ENCODE results near the gene FSCN2.

DNA sequence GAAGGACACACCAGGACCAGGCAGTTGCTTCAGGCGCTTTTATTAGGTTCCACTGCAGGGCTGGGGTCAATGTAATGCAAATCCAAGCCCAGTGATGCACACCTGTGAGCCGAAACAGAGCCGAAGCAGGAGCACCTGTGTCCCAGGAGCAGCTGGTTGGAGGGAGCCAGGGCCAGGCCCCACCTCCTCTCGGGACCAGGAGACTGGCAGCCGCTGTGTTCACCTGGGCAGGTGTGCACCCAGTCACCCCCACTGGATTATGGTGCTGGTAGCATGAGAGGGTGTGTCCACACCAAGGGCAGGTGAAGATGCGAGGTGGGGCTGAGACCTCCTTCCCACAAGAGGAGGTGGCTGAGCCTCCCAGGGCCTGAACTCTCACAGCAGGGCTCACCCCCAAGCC is 28.7 kb downstream of the FSCN2 start:
- TF ChIP-seq EZH2 (IDR thresholded peaks at IDR 0.05; ENCODE audit: low read depth, unreplicated experiment) (no peak), EZH2phosphoT487 (IDR thresholded peaks at IDR 0.05; ENCODE audit: unreplicated experiment) (no peak), JUNB (IDR thresholded peaks at IDR 0.05; ENCODE audit: unreplicated experiment) (no peak), POLR2AphosphoS5 (IDR thresholded peaks at IDR 0.05; ENCODE audit: low read depth) (no peak; the same call in 1 of the 2 replicates)
- TF ChIP-seq, protein P1, sequence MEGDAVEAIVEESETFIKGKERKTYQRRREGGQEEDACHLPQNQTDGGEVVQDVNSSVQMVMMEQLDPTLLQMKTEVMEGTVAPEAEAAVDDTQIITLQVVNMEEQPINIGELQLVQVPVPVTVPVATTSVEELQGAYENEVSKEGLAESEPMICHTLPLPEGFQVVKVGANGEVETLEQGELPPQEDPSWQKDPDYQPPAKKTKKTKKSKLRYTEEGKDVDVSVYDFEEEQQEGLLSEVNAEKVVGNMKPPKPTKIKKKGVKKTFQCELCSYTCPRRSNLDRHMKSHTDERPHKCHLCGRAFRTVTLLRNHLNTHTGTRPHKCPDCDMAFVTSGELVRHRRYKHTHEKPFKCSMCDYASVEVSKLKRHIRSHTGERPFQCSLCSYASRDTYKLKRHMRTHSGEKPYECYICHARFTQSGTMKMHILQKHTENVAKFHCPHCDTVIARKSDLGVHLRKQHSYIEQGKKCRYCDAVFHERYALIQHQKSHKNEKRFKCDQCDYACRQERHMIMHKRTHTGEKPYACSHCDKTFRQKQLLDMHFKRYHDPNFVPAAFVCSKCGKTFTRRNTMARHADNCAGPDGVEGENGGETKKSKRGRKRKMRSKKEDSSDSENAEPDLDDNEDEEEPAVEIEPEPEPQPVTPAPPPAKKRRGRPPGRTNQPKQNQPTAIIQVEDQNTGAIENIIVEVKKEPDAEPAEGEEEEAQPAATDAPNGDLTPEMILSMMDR (conservative IDR thresholded peaks at IDR 0.05; ENCODE audit: low read depth in 2 of 2) = no peak
- TF ChIP-seq, protein P2, sequence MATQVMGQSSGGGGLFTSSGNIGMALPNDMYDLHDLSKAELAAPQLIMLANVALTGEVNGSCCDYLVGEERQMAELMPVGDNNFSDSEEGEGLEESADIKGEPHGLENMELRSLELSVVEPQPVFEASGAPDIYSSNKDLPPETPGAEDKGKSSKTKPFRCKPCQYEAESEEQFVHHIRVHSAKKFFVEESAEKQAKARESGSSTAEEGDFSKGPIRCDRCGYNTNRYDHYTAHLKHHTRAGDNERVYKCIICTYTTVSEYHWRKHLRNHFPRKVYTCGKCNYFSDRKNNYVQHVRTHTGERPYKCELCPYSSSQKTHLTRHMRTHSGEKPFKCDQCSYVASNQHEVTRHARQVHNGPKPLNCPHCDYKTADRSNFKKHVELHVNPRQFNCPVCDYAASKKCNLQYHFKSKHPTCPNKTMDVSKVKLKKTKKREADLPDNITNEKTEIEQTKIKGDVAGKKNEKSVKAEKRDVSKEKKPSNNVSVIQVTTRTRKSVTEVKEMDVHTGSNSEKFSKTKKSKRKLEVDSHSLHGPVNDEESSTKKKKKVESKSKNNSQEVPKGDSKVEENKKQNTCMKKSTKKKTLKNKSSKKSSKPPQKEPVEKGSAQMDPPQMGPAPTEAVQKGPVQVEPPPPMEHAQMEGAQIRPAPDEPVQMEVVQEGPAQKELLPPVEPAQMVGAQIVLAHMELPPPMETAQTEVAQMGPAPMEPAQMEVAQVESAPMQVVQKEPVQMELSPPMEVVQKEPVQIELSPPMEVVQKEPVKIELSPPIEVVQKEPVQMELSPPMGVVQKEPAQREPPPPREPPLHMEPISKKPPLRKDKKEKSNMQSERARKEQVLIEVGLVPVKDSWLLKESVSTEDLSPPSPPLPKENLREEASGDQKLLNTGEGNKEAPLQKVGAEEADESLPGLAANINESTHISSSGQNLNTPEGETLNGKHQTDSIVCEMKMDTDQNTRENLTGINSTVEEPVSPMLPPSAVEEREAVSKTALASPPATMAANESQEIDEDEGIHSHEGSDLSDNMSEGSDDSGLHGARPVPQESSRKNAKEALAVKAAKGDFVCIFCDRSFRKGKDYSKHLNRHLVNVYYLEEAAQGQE (IDR thresholded peaks at IDR 0.05; ENCODE audit: unreplicated experiment) = no peak
- TF ChIP-seq, protein P3, sequence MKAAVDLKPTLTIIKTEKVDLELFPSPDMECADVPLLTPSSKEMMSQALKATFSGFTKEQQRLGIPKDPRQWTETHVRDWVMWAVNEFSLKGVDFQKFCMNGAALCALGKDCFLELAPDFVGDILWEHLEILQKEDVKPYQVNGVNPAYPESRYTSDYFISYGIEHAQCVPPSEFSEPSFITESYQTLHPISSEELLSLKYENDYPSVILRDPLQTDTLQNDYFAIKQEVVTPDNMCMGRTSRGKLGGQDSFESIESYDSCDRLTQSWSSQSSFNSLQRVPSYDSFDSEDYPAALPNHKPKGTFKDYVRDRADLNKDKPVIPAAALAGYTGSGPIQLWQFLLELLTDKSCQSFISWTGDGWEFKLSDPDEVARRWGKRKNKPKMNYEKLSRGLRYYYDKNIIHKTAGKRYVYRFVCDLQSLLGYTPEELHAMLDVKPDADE (IDR thresholded peaks at IDR 0.05) = no peak
